Omental fat pad (tissue), 4 donors: Measurements from ENCODE around the gene AKAP13. TPM values are rescaled to one million over a fixed set of nuclear protein-coding genes. Genes with fewer than 3 reads are reported as not detected.

Experiments
- ATAC-seq: fragments of 150-250 bp; one replicate; pipeline ENCODE4 v1.9.1; 2016; ENCODE audit warnings: mild to moderate bottlenecking, moderate library complexity; ENCODE audit not compliant: low FRiP score
- DNase-seq: peaks from one replicate; pipeline ENCODE4 v3.0.0-alpha.2; 2019; ENCODE audit warnings: low spot score
- total RNA-seq, 4 donors: library from RNA; depleted of rRNA; stranded (reverse); fragments of >200 nt; gene quantifications; one replicate each; pipeline ENCODE4 v1.1.0, GENCODE V29; 2016
- TF ChIP-seq, protein P1 (sequence below), 3 donors: fragments of 450-650 bp; IDR thresholded peaks; one replicate each; pipeline ENCODE4 v1.5.1; 2016 to 2017; ENCODE audit warnings: antibody characterized with exemption in 3 of 3, mild to moderate bottlenecking in 3 of 3, moderate library complexity in 2 of 3

AKAP13 gene
- total RNA-seq, 4 donors from 2014 or later, result 162 to 301 (median 216) TPM

GRCh38 chr15:85679231-85679630, 298.8 kb downstream of the AKAP13 start:
- no peak for DNase-seq
- ATAC-seq, result no peak
- TF ChIP-seq, protein P1, sequence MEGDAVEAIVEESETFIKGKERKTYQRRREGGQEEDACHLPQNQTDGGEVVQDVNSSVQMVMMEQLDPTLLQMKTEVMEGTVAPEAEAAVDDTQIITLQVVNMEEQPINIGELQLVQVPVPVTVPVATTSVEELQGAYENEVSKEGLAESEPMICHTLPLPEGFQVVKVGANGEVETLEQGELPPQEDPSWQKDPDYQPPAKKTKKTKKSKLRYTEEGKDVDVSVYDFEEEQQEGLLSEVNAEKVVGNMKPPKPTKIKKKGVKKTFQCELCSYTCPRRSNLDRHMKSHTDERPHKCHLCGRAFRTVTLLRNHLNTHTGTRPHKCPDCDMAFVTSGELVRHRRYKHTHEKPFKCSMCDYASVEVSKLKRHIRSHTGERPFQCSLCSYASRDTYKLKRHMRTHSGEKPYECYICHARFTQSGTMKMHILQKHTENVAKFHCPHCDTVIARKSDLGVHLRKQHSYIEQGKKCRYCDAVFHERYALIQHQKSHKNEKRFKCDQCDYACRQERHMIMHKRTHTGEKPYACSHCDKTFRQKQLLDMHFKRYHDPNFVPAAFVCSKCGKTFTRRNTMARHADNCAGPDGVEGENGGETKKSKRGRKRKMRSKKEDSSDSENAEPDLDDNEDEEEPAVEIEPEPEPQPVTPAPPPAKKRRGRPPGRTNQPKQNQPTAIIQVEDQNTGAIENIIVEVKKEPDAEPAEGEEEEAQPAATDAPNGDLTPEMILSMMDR (IDR thresholded peaks at IDR 0.05), result no peak

- ATAC-seq, result no peak
- no peak for DNase-seq
- TF ChIP-seq, protein P1 (IDR thresholded peaks at IDR 0.05), result no peak
Observed at GRCh38 chr15:85681386-85681785, 301.0 kb downstream of the AKAP13 start.

DNA sequence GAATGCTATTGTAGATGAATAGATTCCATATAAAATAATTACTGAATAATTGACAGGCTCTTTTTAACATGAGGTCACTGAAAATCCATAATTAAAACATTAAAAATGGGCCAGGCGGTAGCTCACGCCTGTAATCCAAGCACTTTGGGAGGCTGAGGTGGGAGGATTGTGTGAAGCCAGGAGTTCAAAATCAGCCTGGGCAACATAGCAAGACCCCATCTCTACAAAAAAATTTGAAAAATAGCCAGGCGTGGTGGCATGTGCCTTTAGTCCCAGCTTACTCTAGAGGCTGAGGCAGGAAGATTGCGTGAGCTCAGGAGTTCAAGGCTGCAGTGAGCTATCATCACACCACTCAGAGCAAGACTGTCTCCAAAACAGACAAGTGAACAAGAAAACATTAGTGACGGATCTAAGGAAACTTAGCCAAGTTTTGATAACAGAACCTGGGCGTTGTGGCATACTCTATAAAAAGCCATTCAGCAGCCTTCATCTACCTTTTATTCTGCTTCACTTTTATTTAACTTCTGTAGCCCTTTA, 303.8 kb downstream of the AKAP13 start:
- TF ChIP-seq, protein P1 (IDR thresholded peaks at IDR 0.05), result no peak
- no peak for DNase-seq
- ATAC-seq, result no peak

- DNase-seq (no peak), ATAC-seq (no peak)
- TF ChIP-seq, protein P1 (IDR thresholded peaks at IDR 0.05), result no peak
Observed at GRCh38 chr15:85685356-85685755, 305.0 kb downstream of the AKAP13 start.

- TF ChIP-seq, protein P1 (IDR thresholded peaks at IDR 0.05), result no peak
- ATAC-seq, result no peak
- no peak for DNase-seq
Observed at GRCh38 chr15:85687329-85687728, 306.9 kb downstream of the AKAP13 start.

GRCh38 chr15:85688711-85689110, 308.3 kb downstream of the AKAP13 start:
- ATAC-seq (no peak), DNase-seq (no peak)
- TF ChIP-seq, protein P1 (IDR thresholded peaks at IDR 0.05), result no peak

DNA sequence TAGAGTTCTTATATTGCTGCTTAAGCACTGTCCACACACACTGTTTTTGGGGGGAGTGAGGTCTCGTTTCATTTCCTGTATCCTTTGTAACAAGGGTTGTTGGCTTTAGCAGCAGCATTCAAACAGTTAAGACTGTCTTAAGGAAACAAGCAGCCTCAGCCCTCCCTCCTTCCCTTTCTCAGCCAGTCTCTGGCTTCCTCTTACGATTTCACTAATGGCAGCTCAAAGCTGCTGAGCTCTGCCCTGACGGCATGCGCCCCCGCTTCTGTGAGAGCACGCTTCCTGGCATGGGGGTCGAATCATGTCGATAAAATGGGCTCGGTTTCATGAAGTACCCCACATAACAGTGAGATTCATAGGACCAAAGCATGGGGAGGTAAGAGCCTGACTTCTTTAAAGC, 309.3 kb downstream of the AKAP13 start:
- TF ChIP-seq, protein P1 (IDR thresholded peaks at IDR 0.05), result no peak
- DNase-seq (no peak), ATAC-seq (peak; percentile 67)
